Esophagus squamous epithelium (tissue), 4 donors: ENCODE measurements around the gene RASL11A.

Source experiments
- CTCF ChIP-seq, 6 experiments: fragments of 450-650 bp in 4 of 6; fragments of 200-600 bp in 2 of 6; sonication (generic) in 2 of 6; IDR thresholded peaks; one replicate each; pipeline ENCODE4 v1.5.1; 2016 to 2019; ENCODE audit warnings: antibody characterized with exemption in 6 of 6, mild to moderate bottlenecking in 4 of 6, moderate library complexity in 4 of 6
- POLR2A ChIP-seq, 4 donors: fragments of 450-650 bp; IDR thresholded peaks; one replicate each; pipeline ENCODE4 v1.6.1; 2017; ENCODE audit warnings: antibody characterized with exemption in 4 of 4, mild to moderate bottlenecking in 4 of 4, moderate library complexity in 3 of 4

DNA sequence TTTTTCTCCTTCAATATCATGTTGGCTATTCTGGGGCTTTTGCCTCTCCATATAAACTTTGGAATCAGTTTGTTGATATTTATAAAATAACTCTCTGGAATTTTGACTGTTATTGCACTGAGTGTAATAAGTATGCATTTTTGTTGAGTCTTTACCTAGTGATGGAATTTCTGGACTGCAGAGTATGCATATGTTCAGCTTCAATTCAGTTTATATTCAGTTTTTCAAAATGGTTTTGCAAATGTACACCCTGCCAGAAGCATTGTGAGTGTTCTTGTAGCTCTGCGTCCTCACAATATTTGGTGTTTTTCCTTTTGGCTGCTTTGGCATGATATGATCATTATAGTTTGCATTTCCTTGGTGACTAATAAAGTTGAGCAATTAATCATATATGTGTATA is 43.1 kb downstream of the RASL11A start:
- TF ChIP-seq CTCF (IDR thresholded peaks at IDR 0.05) (no peak), POLR2A (IDR thresholded peaks at IDR 0.05) (no peak)
